Measurements from ENCODE around the gene PLTP. TPM values are rescaled to one million over a fixed set of nuclear protein-coding genes. Genes with fewer than 3 reads are reported as not detected.

The PLTP gene
- total RNA-seq (2021; ENCODE audit: unreplicated experiment) (17.7 TPM), Bru-seq, nascent RNA (percentile 47 among the genes with signal in this experiment), BruChase-seq, experiment 1, labeled RNA remaining after a 2-hour chase (percentile 44 among the genes with signal in this experiment), BruChase-seq, experiment 2, labeled RNA remaining after a 6-hour chase (percentile 50 among the genes with signal in this experiment)
- polyA plus RNA-seq (2012; ENCODE audit: insufficient read length): 73.4 TPM
- long read RNA-seq, transcript PLTP-203 (16 exons, 1,743 nt): major isoform, 13 of 23 reads
- long read RNA-seq, partial matches to known transcripts: 5 of 23 reads
- long read RNA-seq, other reads (novel, unspliced or antisense): 3 of 23 reads

- no peak for TF ChIP-seq TCF7L2 (IDR thresholded peaks at IDR 0.05; ENCODE audit: low read depth, low read length)
- no peak for TF ChIP-seq SIN3A (IDR thresholded peaks at IDR 0.05; ENCODE audit: borderline replicate concordance, insufficient read depth, low read depth, low read length)
- Histone ChIP-seq H3K27ac (ENCODE audit: low read length) (peak within 1 kb of the TSS; percentile 44; the same call in 1 of the 2 replicates), H3K4me1 (ENCODE audit: control insufficient read depth, insufficient read depth, low read length) (peaks cover 18% of the 10 kb centered on the region), H3K4me3 (ENCODE audit: low read depth in 2 of 2, low read length in 2 of 2) (peak within 1 kb of the TSS; percentile 39 to 62), H3K9me3 (ENCODE audit: control insufficient read depth, insufficient read depth, low read depth, low read length) (no peaks in the 10 kb centered on the region), H3K27me3 (ENCODE audit: control insufficient read depth, insufficient read depth, low read length) (no peaks in the 10 kb centered on the region), H3K36me3 (ENCODE audit: control insufficient read depth, insufficient read depth, low read length) (no peaks in the 10 kb centered on the region)
- ATAC-seq (peak; percentile 46), DNase-seq (ENCODE audit: low read depth, low spot score) (no peak)
- POLR2A ChIA-PET: no interaction called here
- intact Hi-C loops (cut with micrococcal nuclease; ENCODE audit: unreplicated experiment): no loop called here
- BruUV-seq (replicated peaks): no TSS peak
- in situ Hi-C loops (cut with HindIII; ENCODE audit: low pct_unique_long_range_greater_than_20kb, low sequenced_read_pairs): no loop called here
- CTCF ChIA-PET: no interaction called here
Observed at GRCh38 chr20:45911486-45912343, at the start of gene PLTP. Gene PLTP (minus strand): TSS chr20:45912155. CDS start chr20:45911452, 703 bp downstream.

- intact Hi-C loops (cut with micrococcal nuclease; ENCODE audit: unreplicated experiment) (no loop called here), in situ Hi-C loops (cut with HindIII; ENCODE audit: low pct_unique_long_range_greater_than_20kb, low sequenced_read_pairs) (no loop called here)
- POLR2A ChIA-PET: interaction anchor here (1.2 kb wide), 1 partner anchor 17 kb away, joined by 4 read pairs; no protein-coding TSS in a partner anchor
- TF ChIP-seq REST (IDR thresholded peaks at IDR 0.05; ENCODE audit: insufficient read depth in 1 of 2, low read depth in 2 of 2, low read length in 1 of 2): no peak
- no peak for TF ChIP-seq TCF7L2 (IDR thresholded peaks at IDR 0.05; ENCODE audit: low read depth, low read length)
- no peak for TF ChIP-seq SIN3A (IDR thresholded peaks at IDR 0.05; ENCODE audit: borderline replicate concordance, insufficient read depth, low read depth, low read length)
- TF ChIP-seq POLR2AphosphoS5 (IDR thresholded peaks at IDR 0.05; ENCODE audit: low read depth, low read length): no peak
- no peak for TF ChIP-seq CTCF (IDR thresholded peaks at IDR 0.05)
- DNase-seq (ENCODE audit: low read depth, low spot score) (no peak), ATAC-seq (no peak)
- no peaks in the 10 kb centered on the region for H3K27me3 ChIP-seq (ENCODE audit: control insufficient read depth, insufficient read depth, low read length)
- no TSS peak for BruUV-seq (replicated peaks)
- H3K4me1 ChIP-seq (ENCODE audit: control insufficient read depth, insufficient read depth, low read length): no peaks in the 10 kb centered on the region
- CTCF ChIA-PET: interaction anchor here (2.1 kb wide), 1 partner anchor 10 kb away, joined by 5 read pairs; no protein-coding TSS in a partner anchor
- H3K4me3 ChIP-seq (ENCODE audit: low read depth in 2 of 2, low read length in 2 of 2): no peak overlapping the region
- no peaks in the 10 kb centered on the region for H3K9me3 ChIP-seq (ENCODE audit: control insufficient read depth, insufficient read depth, low read depth, low read length)
- peaks cover 9% of the 10 kb centered on the region for H3K36me3 ChIP-seq (ENCODE audit: control insufficient read depth, insufficient read depth, low read length)
- H3K27ac ChIP-seq (ENCODE audit: low read length): no peak overlapping the region
Observed at GRCh38 chr20:45959956-45960630, 48.1 kb upstream of the PLTP start.

All from Panc1 (cell line).